Breast epithelium (tissue), 3 donors: ENCODE results near the gene EXOC3L2.

ENCODE experiments used
- CTCF ChIP-seq, 3 donors: fragments of 450-650 bp; IDR thresholded peaks; one replicate each; pipeline ENCODE4 v1.5.1; 2016 to 2017; ENCODE audit warnings: antibody characterized with exemption in 3 of 3, mild to moderate bottlenecking in 3 of 3, moderate library complexity in 3 of 3
- POLR2A ChIP-seq: fragments of 450-650 bp; IDR thresholded peaks from one replicate; pipeline ENCODE4 v1.6.1; 2016; ENCODE audit warnings: antibody characterized with exemption, mild to moderate bottlenecking, moderate library complexity
- POLR2AphosphoS5 ChIP-seq, 3 donors: sonication (generic); formaldehyde crosslinking; IDR thresholded peaks; one replicate each; pipeline ENCODE4 v1.6.1; 2017; ENCODE audit warnings: antibody characterized with exemption in 3 of 3

- TF ChIP-seq POLR2A = no peak
- no peak for TF ChIP-seq CTCF (IDR thresholded peaks at IDR 0.05)
- no peak for TF ChIP-seq POLR2AphosphoS5 (IDR thresholded peaks at IDR 0.05)
Measured at GRCh38 chr19:45244133-45244794, 943 bp downstream of the EXOC3L2 start.
